PC-9 (cell line): ENCODE measurements around the gene ARHGAP42.
"Not testable (repeated sequence)": the region's sequence is repeated elsewhere in the genome, so short reads cannot be mapped to it uniquely, and the experiment has no call there.

Source experiments
- CTCF ChIP-seq: fragments of 200-600 bp; sonication (generic); conservative IDR thresholded peaks from 2 replicates; pipeline ENCODE4 v1.6.1; 2017; ENCODE audit warnings: mixed run types, antibody characterized with exemption, mild to moderate bottlenecking, moderate library complexity
- EZH2 ChIP-seq: fragments of 200-600 bp; sonication (generic); IDR thresholded peaks from 2 replicates; pipeline ENCODE4 v1.8.0; 2017; ENCODE audit warnings: antibody characterized with exemption, low read depth

- not testable (repeated sequence) for TF ChIP-seq CTCF, EZH2
These were observed 208.9 kb downstream of the ARHGAP42 start for GRCh38 chr11:100895976-100896375.
